K562 (cell line): ENCODE results near the gene MTFR2. TPM values are rescaled to one million over a fixed set of nuclear protein-coding genes. Genes with fewer than 3 reads are reported as not detected.
A peak's percentile ranks its signal among the peaks of the same experiment; 100 is the strongest.

Source experiments
- E2F3 ChIP-seq: fragments of 250-450 bp; sonication (Bioruptor Pico); IDR thresholded peaks from 2 replicates; pipeline ENCODE4 v1.4.0; 2020; ENCODE audit warnings: mild to moderate bottlenecking
- HDAC8 ChIP-seq: fragments of 450-650 bp; IDR thresholded peaks from 2 replicates; pipeline ENCODE4 v1.6.1; 2016; ENCODE audit warnings: mild to moderate bottlenecking, missing genetic modification characterization, moderate library complexity, missing compliant biosample characterization
- HNRNPUL1 ChIP-seq: fragments of 200-400 bp; formaldehyde crosslinking; IDR thresholded peaks from 2 replicates; pipeline ENCODE4 v1.6.1; 2017; ENCODE audit warnings: low read length
- MEF2D ChIP-seq: conservative IDR thresholded peaks from 2 replicates; pipeline ENCODE4 v1.6.1; 2016; ENCODE audit warnings: low read depth, missing genetic modification characterization, missing compliant biosample characterization
- MTA2 ChIP-seq: fragments of 450-650 bp; IDR thresholded peaks from 2 replicates; pipeline ENCODE4 v1.6.1; 2016; ENCODE audit warnings: low read depth
- PCBP1 ChIP-seq: fragments of 200-400 bp; formaldehyde crosslinking; IDR thresholded peaks from 2 replicates; pipeline ENCODE4 v1.6.1; 2018; ENCODE audit warnings: mild to moderate bottlenecking, low read depth, low read length; ENCODE audit not compliant: poor library complexity, severe bottlenecking
- POLR2AphosphoS2 ChIP-seq: IDR thresholded peaks from 2 replicates; pipeline ENCODE4 v1.6.1; 2012; ENCODE audit warnings: low read length, improper control_type of control experiment
- POLR2G ChIP-seq: fragments of 200-400 bp; formaldehyde crosslinking; IDR thresholded peaks from 2 replicates; pipeline ENCODE4 v1.6.1; 2017; ENCODE audit warnings: low read depth, mild to moderate bottlenecking, antibody characterized with exemption, low read length, moderate library complexity
- ZNF134 ChIP-seq: fragments of 250-450 bp; sonication (Bioruptor Pico); conservative IDR thresholded peaks from 2 replicates; pipeline ENCODE4 v1.4.0; 2020
- polyA plus RNA-seq, 8 experiments: library from polyadenylated mRNA; depleted of rRNA in 4 of 8; stranded (reverse) in 5 of 8; unstranded in 3 of 8; fragments of >200 nt; fragmentation: Nextera tagmentation in 2 of 8; fragmentation: Illumina TruSeq in 1 of 8; extraction: Ambion mirVana in 2 of 8; extraction: Trizol in 1 of 8; gene quantifications; 2 replicates each; pipeline versions ENCODE4 v1.2.1 to v1.2.3, GENCODE V29; 2011 to 2014; ENCODE audit warnings: inconsistent platforms in 1 of 8, missing spikeins in 1 of 8
- total RNA-seq, 7 experiments: library from RNA; depleted of rRNA in 6 of 7; stranded (reverse); fragments of >200 nt in 6 of 7; fragmentation: Illumina TruSeq in 2 of 7; extraction: Trizol in 2 of 7; gene quantifications; 2 replicates each; pipeline versions ENCODE4 v1.2.1 to v1.2.3, GENCODE V29; 2011 to 2021; ENCODE audit warnings: low replicate concordance in 1 of 7
- TF ChIP-seq, protein P1 (sequence below): fragments of 450-650 bp; formaldehyde crosslinking; IDR thresholded peaks from 2 replicates; pipeline ENCODE4 v1.4.0; 2022; ENCODE audit warnings: missing genetic modification characterization
- TF ChIP-seq, protein P2 (sequence below): fragments of 250-450 bp; sonication (Bioruptor Pico); IDR thresholded peaks from 2 replicates; pipeline ENCODE4 v1.5.0; 2020; ENCODE audit warnings: mild to moderate bottlenecking
- TF ChIP-seq, protein P3 (sequence below), 3 experiments: fragments of 200-800 bp in 1 of 3; fragments of 250-450 bp in 1 of 3; fragments of 450-650 bp in 1 of 3; sonication (Bioruptor Pico) in 1 of 3; sonication (Bioruptor generic) in 1 of 3; formaldehyde crosslinking in 1 of 3; IDR thresholded peaks; 2 replicates each; pipeline versions ENCODE4 v1.6.1 to v1.8.0; 2016 to 2022; ENCODE audit warnings: mild to moderate bottlenecking in 2 of 3, missing genetic modification characterization in 2 of 3, missing compliant biosample characterization in 1 of 3, moderate library complexity in 1 of 3
- TF ChIP-seq, protein P4 (sequence below): sonication (generic); formaldehyde crosslinking; IDR thresholded peaks from 2 replicates; pipeline ENCODE4 v1.8.0; 2022; ENCODE audit warnings: mild to moderate bottlenecking, missing genetic modification reagents

MTFR2 gene
- total and polyA plus RNA-seq, 9 of the 15 experiments (the other 6 are each of a cell fraction or from before 2014, with no cell fraction given), result 10.1 to 63.3 (median 45.9) TPM

DNA sequence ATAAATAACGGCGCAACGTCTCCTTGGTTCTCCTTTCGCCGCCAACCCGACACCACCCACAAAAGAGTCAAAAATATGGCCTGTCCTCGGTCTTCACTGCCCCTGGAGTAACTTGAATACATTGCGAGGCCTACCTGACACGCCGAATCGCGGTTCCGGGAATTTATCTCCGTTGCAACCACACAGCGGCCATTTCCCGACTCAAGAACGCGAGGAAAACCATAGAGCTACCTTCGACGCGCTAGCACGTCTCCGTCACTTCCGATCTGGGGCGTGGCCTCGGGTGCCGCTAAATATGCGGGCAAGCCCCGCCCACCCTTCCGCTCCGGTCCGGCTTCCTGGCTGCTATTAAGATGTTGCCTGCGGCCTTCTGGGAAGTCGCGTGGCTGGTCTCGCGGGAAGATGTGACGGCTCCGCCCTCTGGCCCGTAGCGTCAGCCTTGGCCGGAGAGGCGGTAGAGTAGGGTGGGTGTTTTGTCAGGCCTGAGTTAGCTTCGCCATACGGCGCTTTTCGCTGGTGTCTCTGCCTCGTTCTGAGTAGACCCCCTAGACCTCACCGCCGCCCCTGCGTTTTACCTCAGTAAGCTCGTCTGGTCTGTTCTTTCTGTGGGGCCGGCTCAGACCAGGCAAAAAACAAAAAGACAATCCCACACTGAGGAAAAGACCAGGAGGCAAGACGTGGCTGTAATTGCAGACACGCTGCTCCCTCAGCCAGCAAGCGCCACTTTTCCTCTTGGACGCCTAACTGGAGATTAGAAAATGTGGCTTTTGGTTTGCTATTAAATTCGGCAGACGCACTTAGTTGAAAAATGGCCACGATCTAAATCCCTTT lies 39.7 kb upstream of the MTFR2 start, which contains the start of gene BCLAF1 (continued):
- TF ChIP-seq, protein P1, sequence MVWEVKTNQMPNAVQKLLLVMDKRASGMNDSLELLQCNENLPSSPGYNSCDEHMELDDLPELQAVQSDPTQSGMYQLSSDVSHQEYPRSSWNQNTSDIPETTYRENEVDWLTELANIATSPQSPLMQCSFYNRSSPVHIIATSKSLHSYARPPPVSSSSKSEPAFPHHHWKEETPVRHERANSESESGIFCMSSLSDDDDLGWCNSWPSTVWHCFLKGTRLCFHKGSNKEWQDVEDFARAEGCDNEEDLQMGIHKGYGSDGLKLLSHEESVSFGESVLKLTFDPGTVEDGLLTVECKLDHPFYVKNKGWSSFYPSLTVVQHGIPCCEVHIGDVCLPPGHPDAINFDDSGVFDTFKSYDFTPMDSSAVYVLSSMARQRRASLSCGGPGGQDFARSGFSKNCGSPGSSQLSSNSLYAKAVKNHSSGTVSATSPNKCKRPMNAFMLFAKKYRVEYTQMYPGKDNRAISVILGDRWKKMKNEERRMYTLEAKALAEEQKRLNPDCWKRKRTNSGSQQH (CRISPR knock-in tag), result peak; percentile 96
- TF ChIP-seq POLR2G (peak; percentile 96), PCBP1 (peak; percentile 14), POLR2AphosphoS2 (peak; percentile 92), HDAC8 (tag) (peak; percentile 86), HNRNPUL1 (peak; percentile 62; the same call in 1 of the 2 replicates), ZNF134 (CRISPR knock-in tag) (0 out of 2 replicates have a peak, but pooled peaks have one; percentile 59), MEF2D (tag) (peak; percentile 43), E2F3 (CRISPR knock-in tag) (peak; percentile 81), MTA2 (no peak)
- TF ChIP-seq, protein P2, sequence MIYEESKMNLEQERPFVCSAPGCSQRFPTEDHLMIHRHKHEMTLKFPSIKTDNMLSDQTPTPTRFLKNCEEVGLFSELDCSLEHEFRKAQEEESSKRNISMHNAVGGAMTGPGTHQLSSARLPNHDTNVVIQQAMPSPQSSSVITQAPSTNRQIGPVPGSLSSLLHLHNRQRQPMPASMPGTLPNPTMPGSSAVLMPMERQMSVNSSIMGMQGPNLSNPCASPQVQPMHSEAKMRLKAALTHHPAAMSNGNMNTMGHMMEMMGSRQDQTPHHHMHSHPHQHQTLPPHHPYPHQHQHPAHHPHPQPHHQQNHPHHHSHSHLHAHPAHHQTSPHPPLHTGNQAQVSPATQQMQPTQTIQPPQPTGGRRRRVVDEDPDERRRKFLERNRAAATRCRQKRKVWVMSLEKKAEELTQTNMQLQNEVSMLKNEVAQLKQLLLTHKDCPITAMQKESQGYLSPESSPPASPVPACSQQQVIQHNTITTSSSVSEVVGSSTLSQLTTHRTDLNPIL (CRISPR knock-in tag), result 0 out of 2 replicates have a peak, but pooled peaks have one; percentile 44
- TF ChIP-seq, protein P3, sequence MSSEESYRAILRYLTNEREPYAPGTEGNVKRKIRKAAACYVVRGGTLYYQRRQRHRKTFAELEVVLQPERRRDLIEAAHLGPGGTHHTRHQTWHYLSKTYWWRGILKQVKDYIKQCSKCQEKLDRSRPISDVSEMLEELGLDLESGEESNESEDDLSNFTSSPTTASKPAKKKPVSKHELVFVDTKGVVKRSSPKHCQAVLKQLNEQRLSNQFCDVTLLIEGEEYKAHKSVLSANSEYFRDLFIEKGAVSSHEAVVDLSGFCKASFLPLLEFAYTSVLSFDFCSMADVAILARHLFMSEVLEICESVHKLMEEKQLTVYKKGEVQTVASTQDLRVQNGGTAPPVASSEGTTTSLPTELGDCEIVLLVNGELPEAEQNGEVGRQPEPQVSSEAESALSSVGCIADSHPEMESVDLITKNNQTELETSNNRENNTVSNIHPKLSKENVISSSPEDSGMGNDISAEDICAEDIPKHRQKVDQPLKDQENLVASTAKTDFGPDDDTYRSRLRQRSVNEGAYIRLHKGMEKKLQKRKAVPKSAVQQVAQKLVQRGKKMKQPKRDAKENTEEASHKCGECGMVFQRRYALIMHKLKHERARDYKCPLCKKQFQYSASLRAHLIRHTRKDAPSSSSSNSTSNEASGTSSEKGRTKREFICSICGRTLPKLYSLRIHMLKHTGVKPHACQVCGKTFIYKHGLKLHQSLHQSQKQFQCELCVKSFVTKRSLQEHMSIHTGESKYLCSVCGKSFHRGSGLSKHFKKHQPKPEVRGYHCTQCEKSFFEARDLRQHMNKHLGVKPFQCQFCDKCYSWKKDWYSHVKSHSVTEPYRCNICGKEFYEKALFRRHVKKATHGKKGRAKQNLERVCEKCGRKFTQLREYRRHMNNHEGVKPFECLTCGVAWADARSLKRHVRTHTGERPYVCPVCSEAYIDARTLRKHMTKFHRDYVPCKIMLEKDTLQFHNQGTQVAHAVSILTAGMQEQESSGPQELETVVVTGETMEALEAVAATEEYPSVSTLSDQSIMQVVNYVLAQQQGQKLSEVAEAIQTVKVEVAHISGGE (CRISPR knock-in tag; IDR thresholded peaks at IDR 0.05), result peak in 1 of 3 experiments; percentile 88; a peak in 2 of 6 replicates
- TF ChIP-seq, protein P4, sequence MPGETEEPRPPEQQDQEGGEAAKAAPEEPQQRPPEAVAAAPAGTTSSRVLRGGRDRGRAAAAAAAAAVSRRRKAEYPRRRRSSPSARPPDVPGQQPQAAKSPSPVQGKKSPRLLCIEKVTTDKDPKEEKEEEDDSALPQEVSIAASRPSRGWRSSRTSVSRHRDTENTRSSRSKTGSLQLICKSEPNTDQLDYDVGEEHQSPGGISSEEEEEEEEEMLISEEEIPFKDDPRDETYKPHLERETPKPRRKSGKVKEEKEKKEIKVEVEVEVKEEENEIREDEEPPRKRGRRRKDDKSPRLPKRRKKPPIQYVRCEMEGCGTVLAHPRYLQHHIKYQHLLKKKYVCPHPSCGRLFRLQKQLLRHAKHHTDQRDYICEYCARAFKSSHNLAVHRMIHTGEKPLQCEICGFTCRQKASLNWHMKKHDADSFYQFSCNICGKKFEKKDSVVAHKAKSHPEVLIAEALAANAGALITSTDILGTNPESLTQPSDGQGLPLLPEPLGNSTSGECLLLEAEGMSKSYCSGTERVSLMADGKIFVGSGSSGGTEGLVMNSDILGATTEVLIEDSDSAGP (CRISPR knock-in tag), result 0 out of 2 replicates have a peak, but pooled peaks have one; percentile 35
